GM23248 (cell line): ENCODE data around the gene LRPAP1. TPM values are rescaled to one million over a fixed set of nuclear protein-coding genes. Genes with fewer than 3 reads are reported as not detected.

Experiments
- DNase-seq: peaks from one replicate; pipeline ENCODE4 v3.0.0-alpha.2; 2015
- H2AFZ ChIP-seq: fragments of 200-600 bp; sonication (generic); 2 replicates; pipeline ENCODE4 v1.6.1; 2016; ENCODE audit warnings: antibody characterized with exemption
- H3F3A ChIP-seq: fragments of 200-600 bp; sonication (generic); 2 replicates; pipeline ENCODE4 v1.6.1; 2016; ENCODE audit warnings: mild to moderate bottlenecking, antibody characterized with exemption, mixed run types; ENCODE audit not compliant: insufficient read depth
- H3K27ac ChIP-seq: fragments of 200-600 bp; sonication (generic); 2 replicates; pipeline ENCODE4 v1.5.1; 2016; ENCODE audit warnings: mild to moderate bottlenecking
- H3K27me3 ChIP-seq: fragments of 200-600 bp; sonication (generic); replicated peaks from 2 replicates; pipeline ENCODE4 v1.6.1; 2016; ENCODE audit warnings: mild to moderate bottlenecking; ENCODE audit not compliant: insufficient read depth
- H3K36me3 ChIP-seq: fragments of 200-600 bp; sonication (generic); 2 replicates; pipeline ENCODE4 v1.6.1; 2016; ENCODE audit warnings: low read depth, mild to moderate bottlenecking
- H3K4me1 ChIP-seq: fragments of 200-600 bp; sonication (generic); 2 replicates; pipeline ENCODE4 v1.6.1; 2016; ENCODE audit warnings: mild to moderate bottlenecking; ENCODE audit not compliant: insufficient read depth
- H3K4me2 ChIP-seq: fragments of 200-600 bp; sonication (generic); one replicate; pipeline ENCODE4 v1.6.1; 2016; ENCODE audit warnings: mild to moderate bottlenecking; ENCODE audit not compliant: unreplicated experiment
- H3K4me3 ChIP-seq: fragments of 200-600 bp; sonication (generic); 2 replicates; pipeline ENCODE4 v1.5.1; 2016; ENCODE audit warnings: mild to moderate bottlenecking
- H3K79me2 ChIP-seq: fragments of 200-600 bp; sonication (generic); 2 replicates; pipeline ENCODE4 v1.6.1; 2016; ENCODE audit warnings: mild to moderate bottlenecking; ENCODE audit not compliant: insufficient read depth
- H3K9ac ChIP-seq: fragments of 200-600 bp; sonication (generic); 2 replicates; pipeline ENCODE4 v1.6.1; 2016; ENCODE audit warnings: mild to moderate bottlenecking
- H3K9me2 ChIP-seq: fragments of 200-600 bp; sonication (generic); 2 replicates; pipeline ENCODE4 v1.6.1; 2016; ENCODE audit warnings: mixed run types, mild to moderate bottlenecking, moderate library complexity; ENCODE audit not compliant: insufficient read depth
- H3K9me3 ChIP-seq: fragments of 200-600 bp; sonication (generic); one replicate; pipeline ENCODE4 v1.6.1; 2017; ENCODE audit warnings: low read depth
- H4K20me1 ChIP-seq: fragments of 200-600 bp; sonication (generic); 2 replicates; pipeline ENCODE4 v1.6.0; 2016; ENCODE audit not compliant: insufficient read depth
- EZH2 ChIP-seq: fragments of 200-600 bp; sonication (generic); IDR thresholded peaks from 2 replicates; pipeline ENCODE4 v1.6.1; 2018; ENCODE audit warnings: antibody characterized with exemption, mild to moderate bottlenecking; ENCODE audit not compliant: insufficient read depth, poor library complexity, severe bottlenecking
- EZH2phosphoT487 ChIP-seq: fragments of 200-600 bp; sonication (generic); IDR thresholded peaks from 2 replicates; pipeline ENCODE4 v1.6.1; 2018; ENCODE audit warnings: antibody characterized with exemption, moderate library complexity, mild to moderate bottlenecking, low read depth; ENCODE audit not compliant: insufficient read depth
- WGBS, 2 experiments: methylation state at CpG; one replicate each; pipeline ENCODE4 v1.1.6; 2015 to 2017; ENCODE audit warnings: low lambda C conversion rate in 2 of 2, low coverage in 1 of 2; ENCODE audit errors: missing lambda C conversion rate in 2 of 2; 5-methylcytosine and 5-hydroxymethylcytosine counted together
- in situ Hi-C: fragments of 300-500 bp; cut with MboI; formaldehyde crosslinking; loops from 2 replicates; pipeline ENCODE4 v1.15.0; 2020
- polyA plus RNA-seq: library from polyadenylated mRNA; unstranded; fragments of >200 nt; fragmentation: Nextera tagmentation; extraction: Ambion mirVana; gene quantifications from 2 replicates; pipeline ENCODE4 v1.2.1, GENCODE V29; 2016
- total RNA-seq: library from RNA; depleted of rRNA; stranded (reverse); fragments of >200 nt; shearing (Covaris generic); gene quantifications from 2 replicates; pipeline ENCODE4 v1.2.3, GENCODE V29; 2014

LRPAP1 gene
- total and polyA plus RNA-seq, 2 experiments from 2014 or later = 237 to 338 TPM

- Histone ChIP-seq H3K4me2 (no peak overlapping the region), H3F3A (no peaks in the 10 kb centered on the region), H3K79me2 (no peaks in the 10 kb centered on the region), H3K4me3 (no peak overlapping the region), H3K27me3 (peaks cover 3% of the 10 kb centered on the region), H3K36me3 (no peaks in the 10 kb centered on the region), H3K9me3 (no peaks in the 10 kb centered on the region), H3K9me2 (no peaks in the 10 kb centered on the region), H2AFZ (no peak overlapping the region), H3K27ac (no peak overlapping the region), H4K20me1 (no peaks in the 10 kb centered on the region), H3K4me1 (no peaks in the 10 kb centered on the region), H3K9ac (no peak overlapping the region)
- in situ Hi-C loops = no loop called here
- no peak for DNase-seq
- TF ChIP-seq EZH2phosphoT487 = no peak
- no peak for TF ChIP-seq EZH2
- WGBS, 2 experiments = 76 to 77% methylated on average over 26 to 36 of the region's 40 CpGs
Observed at GRCh38 chr4:3466691-3467600, 65.3 kb downstream of the LRPAP1 start.

DNA sequence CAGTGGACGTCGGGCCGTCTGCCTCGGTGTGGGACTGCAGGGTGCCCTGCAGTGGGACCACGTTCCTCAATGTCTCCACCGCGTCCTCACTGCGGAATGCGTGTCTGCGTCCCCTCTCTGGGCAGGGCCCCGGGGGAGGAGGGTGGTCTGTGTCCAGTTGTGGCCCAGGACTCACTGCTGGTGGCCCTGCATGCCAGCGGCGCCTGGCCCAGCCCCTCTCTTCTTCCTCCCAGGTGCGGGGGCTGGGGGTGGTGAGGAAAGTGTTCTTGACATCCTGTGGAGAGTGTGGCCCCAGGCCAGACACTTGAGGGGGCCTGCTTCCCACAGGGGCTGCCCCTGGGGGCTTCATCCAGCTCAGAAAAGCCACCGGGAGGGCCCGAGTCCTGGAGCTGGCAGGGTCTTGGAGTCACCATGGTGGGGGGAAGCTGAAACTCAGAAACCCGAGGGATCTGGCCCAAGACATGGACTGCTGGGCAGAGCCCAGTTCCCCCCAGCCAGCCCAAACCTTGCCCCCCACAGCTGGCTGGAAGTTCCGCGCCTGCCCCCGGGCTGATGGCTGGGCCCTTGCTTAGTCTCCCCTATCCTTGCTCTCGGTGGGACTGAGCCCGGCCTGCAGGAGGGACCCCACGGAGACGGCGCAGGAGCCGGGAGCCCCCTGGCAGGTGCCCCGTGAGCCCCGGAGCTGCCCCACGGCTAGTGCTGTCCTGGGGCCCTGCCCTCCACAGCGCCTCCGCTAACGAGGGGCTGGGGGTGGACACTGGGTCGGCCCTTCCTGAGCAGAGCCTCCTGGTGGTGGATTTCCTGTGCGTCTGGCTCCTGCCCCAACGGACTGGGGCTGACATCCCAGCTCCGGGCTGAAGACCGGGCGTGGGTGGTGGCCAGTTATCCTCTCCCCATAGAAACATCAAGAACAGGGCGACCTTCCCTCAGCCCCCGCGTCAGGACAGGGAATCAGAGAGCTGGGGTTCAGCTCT is 66.2 kb downstream of the LRPAP1 start:
- H3F3A ChIP-seq = no peaks in the 10 kb centered on the region
- DNase-seq = peak; percentile 34
- no peaks in the 10 kb centered on the region for H3K9me3 ChIP-seq
- H3K4me2 ChIP-seq = no peak overlapping the region
- no peaks in the 10 kb centered on the region for H3K79me2 ChIP-seq
- WGBS, 2 experiments = 60 to 65% methylated on average over 26 to 38 of the region's 41 CpGs
- in situ Hi-C loops = no loop called here
- no peaks in the 10 kb centered on the region for H3K36me3 ChIP-seq
- no peak overlapping the region for H3K27ac ChIP-seq
- no peak overlapping the region for H3K9ac ChIP-seq
- H3K4me1 ChIP-seq = no peaks in the 10 kb centered on the region
- no peaks in the 10 kb centered on the region for H3K9me2 ChIP-seq
- TF ChIP-seq EZH2 = no peak
- TF ChIP-seq EZH2phosphoT487 = no peak
- no peak overlapping the region for H3K4me3 ChIP-seq
- no peaks in the 10 kb centered on the region for H4K20me1 ChIP-seq
- no peak overlapping the region for H2AFZ ChIP-seq
- H3K27me3 ChIP-seq = peaks cover 3% of the 10 kb centered on the region

DNA sequence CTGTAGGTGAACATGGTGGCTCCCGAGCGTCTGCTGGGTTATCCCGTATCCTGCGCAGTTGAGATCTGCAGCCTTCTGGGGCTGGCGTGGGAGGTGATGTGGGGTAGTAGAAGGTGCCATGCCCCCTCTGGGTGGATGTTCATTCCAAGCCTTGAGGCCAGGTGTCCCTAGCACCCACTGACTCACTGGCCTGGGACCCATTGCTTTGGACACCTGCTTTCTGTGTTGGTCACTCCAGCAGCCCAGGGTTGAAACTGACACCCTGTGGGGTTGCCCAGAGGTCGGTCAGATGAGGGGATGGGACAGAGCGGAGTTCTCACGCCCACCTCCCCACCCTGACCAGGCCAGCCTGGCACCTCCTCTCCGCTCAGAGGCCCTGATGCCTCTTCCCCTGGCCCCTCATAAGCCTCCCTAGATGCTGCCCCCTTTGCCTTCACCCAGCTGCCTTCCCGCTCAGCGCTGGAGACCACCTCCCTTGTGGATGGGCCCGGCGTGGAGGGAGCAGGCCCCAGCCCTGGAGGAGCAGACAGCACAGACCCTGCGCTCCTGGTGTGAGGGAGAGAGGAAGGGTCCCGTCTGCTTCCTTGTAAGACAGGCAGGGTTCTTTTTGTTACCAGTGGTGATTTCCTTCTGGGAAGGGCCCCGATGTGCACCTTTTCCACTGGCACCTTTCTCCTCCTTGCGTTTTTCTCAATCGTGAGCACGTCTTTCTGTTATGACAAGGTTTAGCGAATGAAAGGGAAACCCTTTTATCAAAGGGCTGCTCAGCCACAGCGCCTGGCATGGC is 67.1 kb downstream of the LRPAP1 start:
- H3K4me2 ChIP-seq = no peak overlapping the region
- H3K79me2 ChIP-seq = no peaks in the 10 kb centered on the region
- no peak for DNase-seq
- H3K4me3 ChIP-seq = no peak overlapping the region
- no peak overlapping the region for H3K27ac ChIP-seq
- H3K9me2 ChIP-seq = no peaks in the 10 kb centered on the region
- H3K4me1 ChIP-seq = no peaks in the 10 kb centered on the region
- TF ChIP-seq EZH2phosphoT487 (no peak), EZH2 (no peak)
- no peaks in the 10 kb centered on the region for H3K9me3 ChIP-seq
- in situ Hi-C loops = no loop called here
- no peaks in the 10 kb centered on the region for H3F3A ChIP-seq
- H3K27me3 ChIP-seq = peaks cover 3% of the 10 kb centered on the region; the same call in 1 of the 2 replicates
- H4K20me1 ChIP-seq = no peaks in the 10 kb centered on the region
- no peaks in the 10 kb centered on the region for H3K36me3 ChIP-seq
- no peak overlapping the region for H3K9ac ChIP-seq
- WGBS, 2 experiments = 86 to 89% methylated on average over 21 of the region's 21 CpGs
- H2AFZ ChIP-seq = no peak overlapping the region
